Astrocyte of the cerebellum (primary cell): ENCODE data around the gene TTLL1.

ENCODE experiments used
- DNase-seq: peaks from one replicate; pipeline ENCODE4 v3.0.0-alpha.2; 2011; ENCODE audit warnings: low read depth
- H3K4me3 ChIP-seq: 2 replicates; pipeline ENCODE4 v1.5.1; 2011; ENCODE audit warnings: mild to moderate bottlenecking, low read depth, low read length, moderate library complexity
- in situ Hi-C: cut with HindIII; loops from 2 replicates; pipeline ENCODE4 v1.10.0; 2017; ENCODE audit warnings: low sequenced_read_pairs
- TF ChIP-seq, protein P1 (sequence below): IDR thresholded peaks from 2 replicates; pipeline ENCODE4 v1.5.1; 2012; ENCODE audit warnings: low read length, low read depth, moderate library complexity, mild to moderate bottlenecking; ENCODE audit errors: missing control alignments

Gene TTLL1

GRCh38 chr22:43092085-43092484 is 2.9 kb upstream of the TTLL1 start:
- H3K4me3 ChIP-seq, result no peak overlapping the region
- TF ChIP-seq, protein P1, sequence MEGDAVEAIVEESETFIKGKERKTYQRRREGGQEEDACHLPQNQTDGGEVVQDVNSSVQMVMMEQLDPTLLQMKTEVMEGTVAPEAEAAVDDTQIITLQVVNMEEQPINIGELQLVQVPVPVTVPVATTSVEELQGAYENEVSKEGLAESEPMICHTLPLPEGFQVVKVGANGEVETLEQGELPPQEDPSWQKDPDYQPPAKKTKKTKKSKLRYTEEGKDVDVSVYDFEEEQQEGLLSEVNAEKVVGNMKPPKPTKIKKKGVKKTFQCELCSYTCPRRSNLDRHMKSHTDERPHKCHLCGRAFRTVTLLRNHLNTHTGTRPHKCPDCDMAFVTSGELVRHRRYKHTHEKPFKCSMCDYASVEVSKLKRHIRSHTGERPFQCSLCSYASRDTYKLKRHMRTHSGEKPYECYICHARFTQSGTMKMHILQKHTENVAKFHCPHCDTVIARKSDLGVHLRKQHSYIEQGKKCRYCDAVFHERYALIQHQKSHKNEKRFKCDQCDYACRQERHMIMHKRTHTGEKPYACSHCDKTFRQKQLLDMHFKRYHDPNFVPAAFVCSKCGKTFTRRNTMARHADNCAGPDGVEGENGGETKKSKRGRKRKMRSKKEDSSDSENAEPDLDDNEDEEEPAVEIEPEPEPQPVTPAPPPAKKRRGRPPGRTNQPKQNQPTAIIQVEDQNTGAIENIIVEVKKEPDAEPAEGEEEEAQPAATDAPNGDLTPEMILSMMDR, result no peak
- in situ Hi-C loops, result no loop called here
- no peak for DNase-seq

GRCh38 chr22:43090130-43090789 is 1.1 kb upstream of the TTLL1 start:
- H3K4me3 ChIP-seq, result no peak overlapping the region
- TF ChIP-seq, protein P1, result peak; percentile 48
- peak; percentile 73 for DNase-seq
- in situ Hi-C loops, result no loop called here

- TF ChIP-seq, protein P1, result no peak
- peak overlapping the region; percentile 75 for H3K4me3 ChIP-seq
- DNase-seq, result no peak
- in situ Hi-C loops, result no loop called here
Measured at GRCh38 chr22:43088627-43088983, 586 bp downstream of the TTLL1 start.

- DNase-seq, result no peak
- no peak overlapping the region for H3K4me3 ChIP-seq
- TF ChIP-seq, protein P1, result no peak
- in situ Hi-C loops, result no loop called here
Measured at GRCh38 chr22:43085658-43086606, 3.3 kb downstream of the TTLL1 start.

- H3K4me3 ChIP-seq, result no peak overlapping the region
- DNase-seq, result no peak
- in situ Hi-C loops, result no loop called here
- TF ChIP-seq, protein P1, result no peak
Measured at GRCh38 chr22:43081968-43082367, 7.2 kb downstream of the TTLL1 start.

DNA sequence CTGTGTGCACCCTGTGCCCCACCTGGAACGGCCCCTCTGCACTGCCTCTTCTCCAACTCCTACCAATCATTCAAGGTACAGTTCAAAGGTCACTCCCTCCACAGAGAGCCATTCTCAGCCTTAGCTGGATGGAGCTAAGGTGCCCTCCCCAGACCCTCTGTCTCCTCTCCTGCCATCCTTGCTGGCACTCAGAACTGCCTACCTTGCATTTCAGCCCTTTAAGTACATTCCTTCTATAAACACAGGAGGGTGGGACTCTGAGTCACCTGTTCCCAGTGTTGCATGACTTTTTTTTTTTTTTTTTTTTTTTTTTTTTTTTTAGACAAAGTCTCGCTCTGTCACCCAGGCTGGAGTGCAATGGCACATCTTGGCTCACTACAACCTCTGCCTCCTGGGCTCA is 8.6 kb downstream of the TTLL1 start:
- H3K4me3 ChIP-seq, result no peak overlapping the region
- no peak for DNase-seq
- TF ChIP-seq, protein P1, result no peak
- in situ Hi-C loops, result no loop called here
